SHP77 (cell line): Measurements from ENCODE around the gene SUN1.
A peak's percentile ranks its signal among the peaks of the same experiment; 100 is the strongest.
"Not testable (repeated sequence)": the region's sequence is repeated elsewhere in the genome, so short reads cannot be mapped to it uniquely, and the experiment has no call there.

Source experiments
- DNase-seq, 2 experiments: peaks; one replicate each; lab custom pipeline; 2025; lab: John Stamatoyannopoulos, UW

SUN1 gene

DNA sequence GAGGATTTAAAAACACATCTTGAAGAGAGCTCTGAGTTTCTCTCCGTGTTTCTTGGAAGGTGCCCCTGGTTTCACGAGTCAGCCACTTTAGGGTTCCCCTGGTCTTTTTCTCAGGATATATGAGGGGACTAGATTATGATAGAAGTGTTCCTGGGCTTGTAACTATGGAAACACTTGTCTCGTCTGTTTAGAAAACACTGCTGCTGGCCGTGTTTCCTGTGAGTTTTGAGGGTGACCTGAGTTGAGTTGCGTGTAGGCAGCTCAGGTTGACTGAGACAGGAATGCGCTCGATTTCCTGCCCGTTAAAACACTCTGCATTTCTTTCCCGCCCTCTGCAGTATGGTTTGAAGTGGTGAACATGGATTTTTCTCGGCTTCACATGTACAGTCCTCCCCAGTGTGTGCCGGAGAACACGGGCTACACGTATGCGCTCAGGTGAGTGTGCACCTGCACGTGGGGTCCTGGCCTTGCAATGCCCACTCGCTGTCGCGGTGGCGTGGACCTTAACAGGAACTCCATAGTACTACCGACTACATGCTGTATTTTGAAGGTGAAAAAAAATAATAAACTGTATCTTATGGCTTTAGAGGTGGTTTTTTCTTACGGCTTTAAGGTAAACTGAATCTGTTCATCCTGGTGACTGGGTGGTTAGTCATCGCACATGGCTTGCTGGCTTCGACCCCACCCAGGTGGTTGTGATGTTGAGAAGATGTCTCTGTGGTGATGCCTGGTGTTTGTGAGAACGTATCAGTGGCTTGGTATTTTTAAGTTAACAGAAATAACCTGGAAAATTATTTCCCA is at the start of gene SUN1:
Gene SUN1, plus strand, starts transcription at position 310 of the 801 bp plus-strand sequence. Its CDS starts 49 bp downstream, at position 359.
- peak; percentile 10 to 35 for DNase-seq

DNA sequence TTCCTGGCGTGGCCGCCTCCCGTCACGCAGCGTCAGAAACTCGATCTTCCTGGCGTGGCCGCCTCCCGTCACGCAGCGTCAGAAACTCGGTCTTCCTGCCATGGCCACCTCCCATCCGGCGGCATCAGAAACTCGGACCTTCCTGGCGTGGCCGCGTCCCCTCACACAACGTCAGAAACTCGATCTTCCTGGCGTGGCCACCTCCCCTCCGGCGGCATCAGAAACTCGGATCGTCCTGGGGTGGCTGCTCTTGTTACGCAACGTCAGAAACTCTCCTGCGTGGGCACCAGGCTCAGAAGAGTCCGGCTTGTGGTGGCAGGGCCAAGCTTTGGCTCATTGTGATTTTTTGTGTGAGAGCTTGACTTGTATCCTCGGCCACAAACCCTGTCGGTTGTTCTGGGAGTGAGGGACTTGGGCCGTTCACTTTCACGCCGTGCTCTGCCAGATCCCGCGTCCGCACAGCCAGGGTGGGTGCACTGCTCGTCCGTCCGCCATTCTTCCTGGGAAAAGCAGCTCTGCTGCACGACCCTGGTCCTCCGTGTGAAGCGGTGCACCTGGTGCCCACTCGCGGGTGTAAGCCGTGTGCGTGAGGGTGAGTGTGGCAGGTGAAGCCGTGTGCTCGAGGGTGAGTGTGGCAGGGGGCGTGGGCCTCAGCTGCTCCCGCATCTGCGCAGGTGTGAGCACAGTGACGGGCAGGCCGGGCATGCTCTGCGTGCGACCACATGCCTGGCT is 49.4 kb upstream of the SUN1 start:
- DNase-seq, result no peak

GRCh38 chr7:783556-784490 is 48.5 kb upstream of the SUN1 start:
- no peak for DNase-seq

GRCh38 chr7:784971-785370 is 47.3 kb upstream of the SUN1 start:
- no peak for DNase-seq

GRCh38 chr7:785416-785815 is 46.9 kb upstream of the SUN1 start:
- no peak for DNase-seq

DNA sequence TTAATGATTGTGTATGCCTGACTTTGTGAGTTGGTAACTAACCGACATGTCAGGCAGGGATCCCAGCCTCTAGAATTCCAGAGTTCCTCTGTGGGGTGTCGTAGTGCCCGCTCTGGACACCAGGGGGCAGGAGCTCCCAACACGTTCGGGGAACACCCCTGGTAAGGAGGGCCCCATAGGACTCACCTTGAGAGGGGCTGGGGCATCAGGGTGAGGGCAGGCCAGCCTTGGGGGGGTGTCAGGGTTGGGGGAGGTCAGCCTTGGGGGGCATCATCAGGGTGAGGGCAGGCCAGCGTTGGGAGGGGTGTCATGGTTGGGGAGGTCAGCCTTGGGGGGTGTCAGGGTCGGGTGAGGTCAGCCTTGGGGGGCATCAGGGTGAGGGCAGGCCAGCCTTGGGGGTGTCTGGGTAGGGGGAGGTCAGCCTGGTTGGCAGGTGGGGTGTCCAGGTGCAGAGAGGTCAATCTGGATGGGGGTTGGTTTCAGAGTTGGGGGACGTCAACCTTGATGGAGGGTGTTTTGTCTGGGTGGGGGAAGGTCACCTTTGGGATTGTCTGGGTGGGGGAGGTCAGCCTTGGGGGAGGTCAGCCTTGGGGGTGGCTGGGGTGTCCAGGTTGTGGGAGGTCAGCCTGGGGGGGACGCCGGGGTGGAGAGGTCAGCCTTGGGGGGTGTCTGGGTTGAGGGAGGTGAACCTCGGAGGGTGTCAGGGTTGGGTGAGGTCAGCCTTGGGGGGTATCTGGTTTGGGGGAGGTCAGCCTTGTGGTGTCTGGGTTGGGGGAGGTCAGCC is 45.6 kb upstream of the SUN1 start:
- DNase-seq, result peak; percentile 26 to 46

- DNase-seq, result no peak
These were observed 44.7 kb upstream of the SUN1 start for GRCh38 chr7:787332-788240.

DNA sequence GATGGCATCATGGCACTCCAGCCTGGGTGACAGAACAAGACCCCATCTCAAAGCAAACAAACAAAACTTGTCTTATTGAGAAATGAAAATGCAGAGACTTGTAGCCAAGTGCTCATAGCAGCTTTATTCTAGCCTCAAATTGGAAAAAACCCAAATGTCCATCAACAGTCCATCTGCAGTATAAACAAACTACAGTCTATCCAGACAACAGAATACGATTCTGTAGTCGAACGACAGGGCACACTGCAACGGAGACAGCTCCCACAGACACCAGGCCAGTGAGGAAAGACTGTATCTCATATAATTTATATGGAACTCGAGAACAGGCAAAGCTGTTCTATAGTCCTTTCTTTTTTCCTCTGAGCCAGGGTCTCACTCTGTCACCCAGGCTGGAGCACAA is 40.8 kb upstream of the SUN1 start:
- DNase-seq, result no peak

- DNase-seq, result no peak
These were observed 38.1 kb upstream of the SUN1 start for GRCh38 chr7:794207-794606.

GRCh38 chr7:794671-795329 is 37.5 kb upstream of the SUN1 start:
- no peak for DNase-seq

DNA sequence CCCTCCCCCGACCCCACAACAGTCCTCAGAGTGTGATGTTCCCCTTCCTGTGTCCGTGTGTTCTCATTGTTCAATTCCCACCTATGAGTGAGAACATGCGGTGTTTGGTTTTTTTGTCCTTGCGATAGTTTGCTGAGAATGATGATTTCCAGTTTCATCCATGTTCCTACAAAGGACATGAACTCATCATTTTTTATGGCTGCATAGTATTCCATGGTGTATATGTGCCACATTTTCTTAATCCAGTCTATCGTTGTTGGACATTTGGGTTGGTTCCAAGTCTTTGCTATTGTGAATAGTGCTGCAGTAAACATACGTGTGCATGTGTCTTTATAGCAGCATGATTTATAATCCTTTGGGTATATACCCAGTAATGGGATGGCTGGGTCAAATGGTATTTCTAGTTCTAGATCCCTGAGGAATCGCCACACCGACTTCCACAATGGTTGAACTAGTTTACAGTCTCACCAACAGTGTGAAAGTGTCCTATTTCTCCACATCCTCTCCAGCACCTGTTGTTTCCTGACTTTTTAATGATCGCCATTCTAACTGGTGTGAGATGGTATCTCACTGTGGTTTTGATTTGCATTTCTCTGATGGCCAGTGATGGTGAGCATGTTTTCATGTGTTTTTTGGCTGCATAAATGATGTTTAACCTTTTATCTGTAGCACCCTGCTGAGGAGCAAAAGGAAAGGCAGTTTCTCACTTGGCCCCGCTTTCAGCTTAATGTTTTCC is 35.7 kb upstream of the SUN1 start:
- DNase-seq, result not testable (repeated sequence)

GRCh38 chr7:798921-799470 is 33.3 kb upstream of the SUN1 start:
- no peak for DNase-seq

GRCh38 chr7:800692-801091 is 31.6 kb upstream of the SUN1 start:
- DNase-seq, result no peak

DNA sequence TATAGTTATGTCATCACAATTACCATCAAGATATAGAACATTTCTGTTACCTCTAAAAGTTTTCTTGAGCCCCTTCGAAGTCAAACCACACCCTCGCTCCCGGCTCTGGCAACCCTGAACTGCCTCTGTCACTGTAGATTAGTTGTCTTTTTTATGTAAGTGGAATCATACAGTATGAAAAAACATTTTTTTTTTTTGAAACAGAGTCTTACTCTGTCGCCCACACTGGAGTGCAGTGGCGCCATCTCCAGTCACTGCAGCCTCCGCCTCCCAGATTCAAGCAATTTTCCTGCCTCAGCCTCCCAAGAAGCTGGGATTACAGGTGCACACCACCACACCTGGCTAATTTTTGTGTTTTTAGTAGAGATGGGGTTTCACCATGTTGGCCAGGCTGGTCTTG is 30.9 kb upstream of the SUN1 start:
- not testable (repeated sequence) for DNase-seq

- DNase-seq, result no peak
These were observed 30.3 kb upstream of the SUN1 start for GRCh38 chr7:801940-802381.

GRCh38 chr7:802500-803242 is 29.6 kb upstream of the SUN1 start:
- DNase-seq, result no peak

- no peak for DNase-seq
These were observed 29.0 kb upstream of the SUN1 start for GRCh38 chr7:803243-803635.

- not testable (repeated sequence) for DNase-seq
These were observed 28.5 kb upstream of the SUN1 start for GRCh38 chr7:803796-804195.
